Thyroid gland (tissue), 4 donors: Measurements from ENCODE around the gene ADAMTSL3.

Source experiments
- CTCF ChIP-seq, 6 experiments: fragments of 200-600 bp in 3 of 6; fragments of 450-650 bp in 3 of 6; sonication (generic) in 3 of 6; IDR thresholded peaks; one replicate each; pipeline ENCODE4 v1.5.1; 2016 to 2019; ENCODE audit warnings: antibody characterized with exemption in 6 of 6, mild to moderate bottlenecking in 2 of 6, inconsistent platforms in 1 of 6, moderate library complexity in 1 of 6
- POLR2A ChIP-seq, 2 donors: fragments of 450-650 bp; IDR thresholded peaks; one replicate each; pipeline ENCODE4 v1.6.1; 2017; ENCODE audit warnings: antibody characterized with exemption in 2 of 2, mild to moderate bottlenecking in 2 of 2, moderate library complexity in 1 of 2

- no peak for TF ChIP-seq POLR2A (IDR thresholded peaks at IDR 0.05)
- no peak for TF ChIP-seq CTCF (IDR thresholded peaks at IDR 0.05)
These were observed 350.0 kb downstream of the ADAMTSL3 start for GRCh38 chr15:84003791-84004503.
